Measurements from ENCODE around the gene GEMIN7. TPM values are rescaled to one million over a fixed set of nuclear protein-coding genes. Genes with fewer than 3 reads are reported as not detected.
A peak's percentile ranks its signal among the peaks of the same experiment; 100 is the strongest.

The GEMIN7 gene
- polyA plus RNA-seq, 5 donors = 17.0 to 24.9 (median 21.5) TPM

- DNase-seq = no peak
Observed at GRCh38 chr19:45058622-45059159, 20.4 kb upstream of the GEMIN7 start.

GRCh38 chr19:45059258-45059965, 19.6 kb upstream of the GEMIN7 start:
- peak in 1 of 2 donors; percentile 47 for DNase-seq

GRCh38 chr19:45061965-45062364, 17.1 kb upstream of the GEMIN7 start:
- no peak for DNase-seq

- DNase-seq = no peak
Observed at GRCh38 chr19:45063851-45064801, 14.9 kb upstream of the GEMIN7 start.

GRCh38 chr19:45066921-45067661, 12.0 kb upstream of the GEMIN7 start:
- no peak for DNase-seq

- no peak for DNase-seq
Observed at GRCh38 chr19:45068041-45068440, 11.0 kb upstream of the GEMIN7 start.

- DNase-seq = no peak
Observed at GRCh38 chr19:45069056-45069455, 10.0 kb upstream of the GEMIN7 start.

- no peak for DNase-seq
Observed at GRCh38 chr19:45070214-45070613, 8.8 kb upstream of the GEMIN7 start.

- no peak for DNase-seq
Observed at GRCh38 chr19:45070861-45071544, 8.1 kb upstream of the GEMIN7 start.

GRCh38 chr19:45071545-45071938, 7.5 kb upstream of the GEMIN7 start:
- no peak for DNase-seq

GRCh38 chr19:45071969-45072790, 6.9 kb upstream of the GEMIN7 start:
- DNase-seq = no peak

GRCh38 chr19:45074744-45075300, 4.2 kb upstream of the GEMIN7 start:
- no peak for DNase-seq

- peak in 1 of 2 donors; percentile 29 for DNase-seq
Observed at GRCh38 chr19:45075301-45076028, 3.6 kb upstream of the GEMIN7 start.

- DNase-seq = peak in 1 of 2 donors; percentile 32
Observed at GRCh38 chr19:45076029-45076850, 2.8 kb upstream of the GEMIN7 start, which contains the start of gene ZNF296. Gene ZNF296, minus strand, starts transcription at chr19:45076478. Its CDS starts 105 bp downstream, at chr19:45076373.

- no peak for DNase-seq
Observed at GRCh38 chr19:45076851-45077730, 2.0 kb upstream of the GEMIN7 start.

GRCh38 chr19:45078390-45079062, 534 bp upstream of the GEMIN7 start:
- no peak for DNase-seq

Data from right lung (tissue), 5 donors.